GM23248 (cell line): ENCODE measurements around the gene TMEM217. TPM values are rescaled to one million over a fixed set of nuclear protein-coding genes. Genes with fewer than 3 reads are reported as not detected.
"Not testable (repeated sequence)": the region's sequence is repeated elsewhere in the genome, so short reads cannot be mapped to it uniquely, and the experiment has no call there.

Experiments used
- DNase-seq: peaks from one replicate; pipeline ENCODE4 v3.0.0-alpha.2; 2015
- H2AFZ ChIP-seq: fragments of 200-600 bp; sonication (generic); 2 replicates; pipeline ENCODE4 v1.6.1; 2016; ENCODE audit warnings: antibody characterized with exemption
- H3F3A ChIP-seq: fragments of 200-600 bp; sonication (generic); 2 replicates; pipeline ENCODE4 v1.6.1; 2016; ENCODE audit warnings: mild to moderate bottlenecking, antibody characterized with exemption, mixed run types; ENCODE audit not compliant: insufficient read depth
- H3K27ac ChIP-seq: fragments of 200-600 bp; sonication (generic); 2 replicates; pipeline ENCODE4 v1.5.1; 2016; ENCODE audit warnings: mild to moderate bottlenecking
- H3K27me3 ChIP-seq: fragments of 200-600 bp; sonication (generic); replicated peaks from 2 replicates; pipeline ENCODE4 v1.6.1; 2016; ENCODE audit warnings: mild to moderate bottlenecking; ENCODE audit not compliant: insufficient read depth
- H3K36me3 ChIP-seq: fragments of 200-600 bp; sonication (generic); 2 replicates; pipeline ENCODE4 v1.6.1; 2016; ENCODE audit warnings: low read depth, mild to moderate bottlenecking
- H3K4me1 ChIP-seq: fragments of 200-600 bp; sonication (generic); 2 replicates; pipeline ENCODE4 v1.6.1; 2016; ENCODE audit warnings: mild to moderate bottlenecking; ENCODE audit not compliant: insufficient read depth
- H3K4me2 ChIP-seq: fragments of 200-600 bp; sonication (generic); one replicate; pipeline ENCODE4 v1.6.1; 2016; ENCODE audit warnings: mild to moderate bottlenecking; ENCODE audit not compliant: unreplicated experiment
- H3K4me3 ChIP-seq: fragments of 200-600 bp; sonication (generic); 2 replicates; pipeline ENCODE4 v1.5.1; 2016; ENCODE audit warnings: mild to moderate bottlenecking
- H3K79me2 ChIP-seq: fragments of 200-600 bp; sonication (generic); 2 replicates; pipeline ENCODE4 v1.6.1; 2016; ENCODE audit warnings: mild to moderate bottlenecking; ENCODE audit not compliant: insufficient read depth
- H3K9ac ChIP-seq: fragments of 200-600 bp; sonication (generic); 2 replicates; pipeline ENCODE4 v1.6.1; 2016; ENCODE audit warnings: mild to moderate bottlenecking
- H3K9me2 ChIP-seq: fragments of 200-600 bp; sonication (generic); 2 replicates; pipeline ENCODE4 v1.6.1; 2016; ENCODE audit warnings: mixed run types, mild to moderate bottlenecking, moderate library complexity; ENCODE audit not compliant: insufficient read depth
- H3K9me3 ChIP-seq: fragments of 200-600 bp; sonication (generic); one replicate; pipeline ENCODE4 v1.6.1; 2017; ENCODE audit warnings: low read depth
- H4K20me1 ChIP-seq: fragments of 200-600 bp; sonication (generic); 2 replicates; pipeline ENCODE4 v1.6.0; 2016; ENCODE audit not compliant: insufficient read depth
- EZH2 ChIP-seq: fragments of 200-600 bp; sonication (generic); IDR thresholded peaks from 2 replicates; pipeline ENCODE4 v1.6.1; 2018; ENCODE audit warnings: antibody characterized with exemption, mild to moderate bottlenecking; ENCODE audit not compliant: insufficient read depth, poor library complexity, severe bottlenecking
- EZH2phosphoT487 ChIP-seq: fragments of 200-600 bp; sonication (generic); IDR thresholded peaks from 2 replicates; pipeline ENCODE4 v1.6.1; 2018; ENCODE audit warnings: antibody characterized with exemption, moderate library complexity, mild to moderate bottlenecking, low read depth; ENCODE audit not compliant: insufficient read depth
- WGBS, 2 experiments: methylation state at CpG; one replicate each; pipeline ENCODE4 v1.1.6; 2015 to 2017; ENCODE audit warnings: low lambda C conversion rate in 2 of 2, low coverage in 1 of 2; ENCODE audit errors: missing lambda C conversion rate in 2 of 2; 5-methylcytosine and 5-hydroxymethylcytosine counted together
- in situ Hi-C: fragments of 300-500 bp; cut with MboI; formaldehyde crosslinking; loops from 2 replicates; pipeline ENCODE4 v1.15.0; 2020
- polyA plus RNA-seq: library from polyadenylated mRNA; unstranded; fragments of >200 nt; fragmentation: Nextera tagmentation; extraction: Ambion mirVana; gene quantifications from 2 replicates; pipeline ENCODE4 v1.2.1, GENCODE V29; 2016
- total RNA-seq: library from RNA; depleted of rRNA; stranded (reverse); fragments of >200 nt; shearing (Covaris generic); gene quantifications from 2 replicates; pipeline ENCODE4 v1.2.3, GENCODE V29; 2014; rRNA removed

TMEM217 gene
- 1.2 and 4.6 TPM in 2 replicates for total RNA-seq
- polyA plus RNA-seq: 4.4 and 6.5 TPM in 2 replicates

DNA sequence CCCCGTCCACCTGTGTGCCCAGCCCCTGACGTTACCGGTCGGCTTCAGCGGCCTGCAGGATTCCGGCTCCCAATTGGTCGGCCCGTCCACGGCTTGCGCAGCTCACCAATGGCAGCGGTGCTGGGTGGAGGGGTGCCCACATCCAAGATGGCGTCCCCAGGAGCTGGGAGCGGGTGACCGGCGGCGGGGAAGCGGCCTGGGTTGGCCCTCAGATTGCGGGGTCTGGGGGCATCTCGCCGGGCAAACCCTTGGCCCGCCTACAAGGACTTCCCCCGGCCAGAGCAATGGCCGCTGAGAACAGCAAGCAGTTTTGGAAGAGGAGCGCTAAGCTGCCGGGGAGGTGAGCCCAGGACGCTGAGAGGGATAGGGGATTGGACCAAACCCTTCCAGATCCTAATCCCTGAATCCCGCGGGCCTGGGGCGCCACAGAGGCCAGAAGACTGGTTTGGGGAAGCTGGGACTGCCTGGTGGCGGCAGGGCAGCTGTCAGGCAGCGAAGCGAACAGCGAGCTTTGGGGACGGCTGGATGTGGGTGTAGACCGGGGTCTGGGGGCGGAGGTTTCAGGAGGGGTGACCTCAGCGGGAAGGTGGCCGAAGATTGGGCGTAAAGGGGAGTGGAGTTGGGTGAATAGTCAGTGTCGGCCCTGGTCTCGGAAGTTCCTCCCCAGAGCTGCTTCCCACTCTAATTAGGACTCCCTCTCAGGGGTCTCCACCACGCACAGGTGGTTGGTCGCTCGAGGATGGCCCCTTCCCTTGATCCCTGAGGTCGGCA lies at the start of gene TMEM217, which contains the start of gene TBC1D22B:
TMEM217 (minus strand) TSS at position 511 of the 771 bp plus-strand sequence. CDS start 39,114 bp downstream, outside the sequence.
TBC1D22B (plus strand) TSS at position 139 of the 771 bp plus-strand sequence; CDS start at position 285, 146 bp downstream.
- H3K27ac ChIP-seq: peak within 1 kb of the TSS; percentile 77
- peak within 1 kb of the TSS; percentile 98 for H3K9ac ChIP-seq
- no peaks in the 10 kb centered on the region for H3K9me2 ChIP-seq
- H3K9me3 ChIP-seq: no peaks in the 10 kb centered on the region
- peak within 1 kb of the TSS; percentile 98 for H3K4me2 ChIP-seq
- DNase-seq: peak; percentile 98
- H4K20me1 ChIP-seq: no peaks in the 10 kb centered on the region
- peak within 1 kb of the TSS; percentile 91 for H2AFZ ChIP-seq
- H3F3A ChIP-seq: 0 out of 2 replicates have a peak, but pooled peaks cover 3% of the 10 kb centered on the region
- WGBS, 2 experiments: 1% methylated on average over 36 to 41 of the region's 45 CpGs
- in situ Hi-C loops: no loop called here
- TF ChIP-seq EZH2phosphoT487: no peak
- no peak for TF ChIP-seq EZH2
- peaks cover 52% of the 10 kb centered on the region for H3K79me2 ChIP-seq
- H3K4me3 ChIP-seq: peak within 1 kb of the TSS; percentile 91
- no peaks in the 10 kb centered on the region for H3K27me3 ChIP-seq
- peaks cover 11% of the 10 kb centered on the region for H3K4me1 ChIP-seq
- no peaks in the 10 kb centered on the region for H3K36me3 ChIP-seq

DNA sequence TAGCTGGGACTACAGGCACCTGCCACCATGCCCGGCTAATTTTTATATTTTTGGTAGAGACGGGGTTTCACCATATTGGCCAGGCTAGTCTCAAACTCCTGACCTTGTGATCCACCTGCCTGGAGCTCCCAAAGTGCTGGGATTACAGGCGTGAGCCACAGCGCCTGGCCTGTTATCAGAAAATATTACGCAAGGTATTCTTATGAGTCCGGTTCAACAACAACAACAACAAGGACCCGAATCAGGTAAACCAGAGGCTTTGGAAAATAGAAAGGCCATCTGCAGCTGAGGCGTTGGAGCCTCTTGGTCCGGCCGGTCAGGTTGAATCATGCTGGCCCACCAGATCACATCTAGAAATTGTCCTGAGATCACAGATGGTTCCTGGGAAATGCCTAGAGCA lies 49.5 kb upstream of the TMEM217 start:
- H3K36me3 ChIP-seq, DNase-seq, H3K9ac ChIP-seq, in situ Hi-C loops, H3K4me3 ChIP-seq, H3K9me3 ChIP-seq, H3K27ac ChIP-seq, H3K4me2 ChIP-seq, H3K9me2 ChIP-seq, H3K27me3 ChIP-seq, H3K79me2 ChIP-seq, H2AFZ ChIP-seq, H4K20me1 ChIP-seq: not testable (repeated sequence)
- Histone ChIP-seq H3K4me1 (peaks cover 21% of the 10 kb centered on the region), H3F3A (peaks cover 22% of the 10 kb centered on the region)
- WGBS, 2 experiments: 92 to 98% methylated on average over 10 of the region's 10 CpGs

DNA sequence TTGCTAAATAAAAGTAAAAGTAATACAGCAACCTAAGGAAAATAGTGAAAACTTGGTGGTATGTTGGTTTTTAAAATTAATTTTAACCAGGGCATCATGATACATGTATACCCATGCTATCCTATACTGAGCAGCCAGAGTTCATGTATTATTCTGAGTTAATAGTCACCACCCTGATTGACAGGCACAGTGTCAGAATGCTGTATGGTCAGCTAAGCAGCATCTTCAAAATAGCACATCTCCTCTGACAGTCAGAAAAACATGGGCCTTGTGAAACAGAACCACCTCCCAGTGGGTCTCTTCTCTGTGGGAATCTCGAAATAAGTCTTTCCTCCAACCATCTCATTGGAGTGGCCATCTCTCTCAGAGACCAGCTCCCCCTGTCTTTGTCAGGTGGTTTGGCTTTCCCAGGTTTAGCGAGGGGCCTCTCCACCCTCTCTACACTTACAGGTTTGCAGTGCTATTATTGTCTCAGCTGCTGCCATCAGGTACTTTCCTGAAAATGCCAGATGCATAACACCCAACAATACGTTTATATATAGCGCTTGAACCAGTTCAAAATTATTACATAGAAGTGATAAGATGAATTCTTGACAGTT lies 48.8 kb upstream of the TMEM217 start:
- H3K9me3 ChIP-seq: no peaks in the 10 kb centered on the region
- DNase-seq: no peak
- H3K9ac ChIP-seq: no peak overlapping the region
- 89 to 91% methylated on average over 4 of the region's 4 CpGs for WGBS, 2 experiments
- in situ Hi-C loops: no loop called here
- H3K4me2 ChIP-seq: no peak overlapping the region
- no peak for TF ChIP-seq EZH2
- no peak overlapping the region for H2AFZ ChIP-seq
- H3K27ac ChIP-seq: no peak overlapping the region
- H4K20me1 ChIP-seq: no peaks in the 10 kb centered on the region
- H3K36me3 ChIP-seq: no peaks in the 10 kb centered on the region
- H3K4me1 ChIP-seq: peaks cover 13% of the 10 kb centered on the region
- no peaks in the 10 kb centered on the region for H3K9me2 ChIP-seq
- H3K79me2 ChIP-seq: no peaks in the 10 kb centered on the region
- H3K27me3 ChIP-seq: no peaks in the 10 kb centered on the region
- no peak overlapping the region for H3K4me3 ChIP-seq
- H3F3A ChIP-seq: peaks cover 15% of the 10 kb centered on the region

DNA sequence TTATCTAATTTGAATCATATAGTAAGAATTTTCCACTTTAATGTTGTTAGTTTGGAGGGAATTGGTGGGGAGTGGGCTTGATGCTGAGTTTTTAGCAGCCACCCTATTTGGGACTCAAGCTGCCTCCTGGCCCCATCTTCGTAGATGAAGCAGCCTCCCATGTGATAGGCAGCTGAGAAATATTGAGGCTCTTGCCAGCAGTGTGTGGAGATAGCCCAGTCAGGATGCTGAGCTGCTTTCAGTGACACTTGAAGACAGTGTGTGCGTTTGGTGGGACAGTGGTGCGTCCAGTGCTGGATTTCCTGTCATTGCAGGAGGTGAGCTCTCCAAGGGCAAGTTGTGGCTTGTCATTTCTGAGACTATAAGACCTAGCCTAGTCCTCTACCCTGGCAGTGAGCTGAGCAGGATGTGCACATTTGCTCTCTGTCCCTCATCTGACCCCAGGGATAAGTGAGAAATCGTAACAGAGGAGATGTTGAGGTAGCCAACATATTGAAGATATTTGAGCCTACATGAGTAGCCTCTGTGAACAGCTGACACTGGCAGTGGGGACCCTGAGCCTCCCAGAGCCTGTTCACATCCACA lies 48.0 kb upstream of the TMEM217 start:
- Histone ChIP-seq H3F3A (peaks cover 7% of the 10 kb centered on the region), H2AFZ (no peak overlapping the region), H3K27me3 (no peaks in the 10 kb centered on the region), H3K4me3 (no peak overlapping the region), H3K4me2 (no peak overlapping the region), H3K9me2 (no peaks in the 10 kb centered on the region), H3K27ac (no peak overlapping the region), H3K79me2 (no peaks in the 10 kb centered on the region), H3K9ac (no peak overlapping the region), H3K9me3 (no peaks in the 10 kb centered on the region), H3K4me1 (0 out of 2 replicates have a peak, but pooled peaks cover 9% of the 10 kb centered on the region), H4K20me1 (no peaks in the 10 kb centered on the region), H3K36me3 (no peaks in the 10 kb centered on the region)
- no peak for TF ChIP-seq EZH2
- no peak for TF ChIP-seq EZH2phosphoT487
- no peak for DNase-seq
- 88 to 94% methylated on average over 4 of the region's 4 CpGs for WGBS, 2 experiments
- in situ Hi-C loops: no loop called here
